HCT116 (cell line): ENCODE measurements around the gene KSR2. TPM values are rescaled to one million over a fixed set of nuclear protein-coding genes. Genes with fewer than 3 reads are reported as not detected.

ENCODE experiments used
- ATAC-seq: fragments of 200-7000 bp; cut with Tn5 transposase; 2 replicates; pipeline ENCODE4 v1.9.1; 2020; ENCODE audit warnings: mild to moderate bottlenecking, moderate library complexity
- BruUV-seq: library from RNA; stranded (reverse); fragments of 400-500 nt; replicated peaks from 2 replicates; lab custom pipeline; 2021; lab: Mats Ljungman, UMichigan
- CTCF ChIA-PET: fragments of 300-600 bp; sonication (Branson Sonifier 250); formaldehyde crosslinking; loops from one replicate; lab custom pipeline; 2021; ENCODE audit warnings: antibody characterized with exemption; lab: Charles Lee
- POLR2A ChIA-PET: fragments of 300-600, 350-600 bp; sonication (Branson Sonifier 250); formaldehyde crosslinking; loops from one replicate; lab custom pipeline; 2021; ENCODE audit warnings: antibody characterized with exemption; lab: Charles Lee
- RAD21 ChIA-PET, 2 experiments: fragments of 300-600 bp; sonication (Branson Sonifier 250); formaldehyde crosslinking; loops; one replicate each; lab custom pipeline; 2023; ENCODE audit warnings: low total read pairs in 2 of 2; ENCODE audit not compliant: uncharacterized antibody in 2 of 2, unreplicated experiment in 2 of 2, low non-redundant PET in 1 of 2; lab: Charles Lee
- DNase-seq: peaks from one replicate; pipeline ENCODE4 v3.0.0-alpha.2; 2010; ENCODE audit warnings: low read depth, low spot score
- H2AFZ ChIP-seq: fragments of 200-600 bp; shearing (Covaris generic), sonication (generic); 2 replicates; pipeline ENCODE4 v1.6.1; 2017; ENCODE audit warnings: low read depth, mixed run types, mixed read lengths, antibody characterized with exemption, low read length; ENCODE audit not compliant: poor library complexity, severe bottlenecking
- H3K27ac ChIP-seq: 2 replicates; pipeline ENCODE4 v1.5.1; 2012; ENCODE audit warnings: low read depth, low read length
- H3K27me3 ChIP-seq: fragments of 200-600 bp; sonication (generic); 2 replicates; pipeline ENCODE4 v1.6.1; 2016; ENCODE audit warnings: mixed run types, low read length, mixed read lengths; ENCODE audit not compliant: insufficient read depth
- H3K36me3 ChIP-seq, 2 experiments: fragments of 200-500 bp in 1 of 2; fragments of 200-600 bp in 1 of 2; sonication (Bioruptor generic) in 1 of 2; sonication (generic) in 1 of 2; 2 replicates each; pipeline versions ENCODE4 v1.5.1 to v1.6.1; 2014 to 2016; ENCODE audit warnings: low read length in 2 of 2, inconsistent platforms in 1 of 2, mixed read lengths in 1 of 2, mixed run types in 1 of 2; ENCODE audit not compliant: insufficient read depth in 2 of 2, control insufficient read depth in 1 of 2
- H3K4me1 ChIP-seq, 2 experiments: fragments of 200-600 bp in 1 of 2; sonication (generic) in 1 of 2; 2 replicates each; pipeline versions ENCODE4 v1.5.1 to v1.6.1; 2012 to 2017; ENCODE audit warnings: low read length in 2 of 2, inconsistent platforms in 1 of 2, mild to moderate bottlenecking in 1 of 2, mixed read lengths in 1 of 2, mixed run types in 1 of 2, moderate library complexity in 1 of 2; ENCODE audit not compliant: insufficient read depth in 2 of 2, control insufficient read depth in 1 of 2
- H3K4me2 ChIP-seq: fragments of 200-600 bp; sonication (generic); 2 replicates; pipeline ENCODE4 v1.6.1; 2017; ENCODE audit warnings: mixed run types, low read length, mixed read lengths
- H3K4me3 ChIP-seq, 2 experiments: fragments of 200-600 bp in 1 of 2; sonication (generic) in 1 of 2; replicated peaks in 1 of 2; 2 replicates each; pipeline ENCODE4 v1.5.1; 2011 to 2016; ENCODE audit warnings: low read length in 2 of 2, control low read depth in 1 of 2, low read depth in 1 of 2, mild to moderate bottlenecking in 1 of 2, mixed read lengths in 1 of 2, mixed run types in 1 of 2
- H3K79me2 ChIP-seq: fragments of 200-600 bp; sonication (generic); 2 replicates; pipeline ENCODE4 v1.6.1; 2017; ENCODE audit warnings: mild to moderate bottlenecking, mixed run types, low read length, moderate library complexity, mixed read lengths; ENCODE audit not compliant: insufficient read depth
- H3K9ac ChIP-seq: fragments of 200-600 bp; sonication (generic); 2 replicates; pipeline ENCODE4 v1.6.1; 2016; ENCODE audit warnings: low read length, mixed read lengths
- H3K9me2 ChIP-seq: fragments of 200-600 bp; sonication (generic), shearing (Covaris generic); 2 replicates; pipeline ENCODE4 v1.6.1; 2017; ENCODE audit warnings: mixed run types, mild to moderate bottlenecking, moderate library complexity; ENCODE audit not compliant: insufficient read depth
- H3K9me3 ChIP-seq, 2 experiments: fragments of 200-500 bp in 1 of 2; fragments of 200-600 bp in 1 of 2; sonication (Bioruptor generic) in 1 of 2; sonication (generic) in 1 of 2; 2 replicates each; pipeline ENCODE4 v1.6.1; 2014 to 2017; ENCODE audit warnings: low read length in 2 of 2, mixed read lengths in 2 of 2, inconsistent platforms in 1 of 2, low read depth in 1 of 2, mild to moderate bottlenecking in 1 of 2, mixed run types in 1 of 2, moderate library complexity in 1 of 2; ENCODE audit not compliant: control insufficient read depth in 1 of 2, insufficient read depth in 1 of 2
- H4K20me1 ChIP-seq: fragments of 200-600 bp; sonication (generic), shearing (Covaris generic); 2 replicates; pipeline ENCODE4 v1.6.1; 2017; ENCODE audit warnings: mixed run types, mild to moderate bottlenecking, moderate library complexity; ENCODE audit not compliant: insufficient read depth
- CBX3 ChIP-seq: IDR thresholded peaks from 2 replicates; pipeline ENCODE4 v1.6.1; 2012; ENCODE audit warnings: low read depth
- ELF1 ChIP-seq: IDR thresholded peaks from 2 replicates; pipeline ENCODE4 v1.6.1; 2012; ENCODE audit warnings: low read depth, borderline replicate concordance
- EZH2 ChIP-seq: fragments of 200-600 bp; sonication (generic); IDR thresholded peaks from 2 replicates; pipeline ENCODE4 v1.6.1; 2017; ENCODE audit warnings: antibody characterized with exemption, mixed run types
- EZH2phosphoT487 ChIP-seq: fragments of 200-600 bp; IDR thresholded peaks from 2 replicates; pipeline ENCODE4 v1.6.1; 2018; ENCODE audit warnings: antibody characterized with exemption, borderline replicate concordance
- JUND ChIP-seq: IDR thresholded peaks from 2 replicates; pipeline ENCODE4 v1.6.1; 2012
- POLR2A ChIP-seq: IDR thresholded peaks from 2 replicates; pipeline ENCODE4 v1.7.0; 2011; ENCODE audit warnings: borderline replicate concordance; ENCODE audit not compliant: insufficient read depth, insufficient read length; ENCODE audit errors: extremely low read depth
- POLR2AphosphoS5 ChIP-seq: IDR thresholded peaks from 2 replicates; pipeline ENCODE4 v1.6.1; 2011; ENCODE audit warnings: mild to moderate bottlenecking, low read depth, low read length, moderate library complexity
- SP1 ChIP-seq: IDR thresholded peaks from 2 replicates; pipeline ENCODE4 v1.6.1; 2012; ENCODE audit warnings: low read depth
- TCF7L2 ChIP-seq: IDR thresholded peaks from 2 replicates; pipeline ENCODE4 v1.7.0; 2011; ENCODE audit warnings: borderline replicate concordance, inconsistent platforms; ENCODE audit not compliant: insufficient read depth, insufficient read length; ENCODE audit errors: extremely low read depth
- ZFX ChIP-seq: fragments of 450-650 bp; IDR thresholded peaks from 2 replicates; pipeline ENCODE4 v1.6.1; 2017
- ZNF274 ChIP-seq: fragments of 200-500 bp; sonication (Bioruptor generic); IDR thresholded peaks from 2 replicates; pipeline ENCODE4 v1.6.1; 2014; ENCODE audit warnings: mild to moderate bottlenecking, low read depth, low read length, inconsistent platforms
- intact Hi-C: fragments of 100-400 bp; cut with micrococcal nuclease; formaldehyde crosslinking; loops from 2 replicates; pipeline ENCODE4 v1.10.0; 2022
- total RNA-seq: library from RNA; stranded (reverse); gene quantifications from one replicate; pipeline ENCODE4 v1.2.1, GENCODE V29; 2021; ENCODE audit not compliant: unreplicated experiment
- TF ChIP-seq, protein P1 (sequence below): IDR thresholded peaks from 2 replicates; pipeline ENCODE4 v1.6.1; 2012

The KSR2 gene
- total RNA-seq, 1 experiment from 2014 or later, result 10.1 TPM

DNA sequence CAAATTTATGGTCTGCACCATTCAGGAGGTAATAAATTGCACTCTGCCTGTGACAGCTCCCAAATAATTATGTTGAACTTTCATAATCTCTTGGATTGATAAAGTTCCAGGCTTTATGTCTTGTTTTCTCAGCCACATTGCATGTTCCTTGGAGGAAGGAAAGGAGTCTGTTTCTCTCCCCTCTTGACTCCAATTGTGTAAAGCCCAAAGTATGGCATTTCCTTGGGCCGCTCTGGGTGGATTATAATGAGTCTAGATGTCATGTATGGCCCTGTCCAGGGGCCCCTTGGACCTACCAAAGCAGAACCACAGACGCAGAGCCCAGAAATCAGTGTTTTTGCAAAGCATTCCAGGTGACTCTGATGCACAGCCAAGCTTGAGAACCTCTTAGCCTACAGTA lies 160.8 kb downstream of the KSR2 start:
- TF ChIP-seq JUND (no peak), CBX3 (no peak), EZH2 (no peak), SP1 (no peak), POLR2A (no peak), ZFX (no peak), ELF1 (no peak)
- TF ChIP-seq, protein P1, sequence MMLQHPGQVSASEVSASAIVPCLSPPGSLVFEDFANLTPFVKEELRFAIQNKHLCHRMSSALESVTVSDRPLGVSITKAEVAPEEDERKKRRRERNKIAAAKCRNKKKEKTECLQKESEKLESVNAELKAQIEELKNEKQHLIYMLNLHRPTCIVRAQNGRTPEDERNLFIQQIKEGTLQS, result no peak
- TF ChIP-seq, all 23 proteins: peak for 0
- no peak overlapping the region for H2AFZ ChIP-seq
- no peak for DNase-seq
- no peaks in the 10 kb centered on the region for H3K27me3 ChIP-seq
- H3K4me1 ChIP-seq, result no peaks in the 10 kb centered on the region
- no peaks in the 10 kb centered on the region for H4K20me1 ChIP-seq
- no TSS peak for BruUV-seq
- H3K27ac ChIP-seq, result no peak overlapping the region
- ATAC-seq, result no peak
- no peaks in the 10 kb centered on the region for H3K9me2 ChIP-seq
- H3K9ac ChIP-seq, result no peak overlapping the region
- ChIA-PET CTCF (no interaction called here), RAD21 (no interaction called here), POLR2A (no interaction called here)
- intact Hi-C loops, result no loop called here
- no peak overlapping the region for H3K4me2 ChIP-seq
- no peaks in the 10 kb centered on the region for H3K9me3 ChIP-seq
- H3K36me3 ChIP-seq, result no peaks in the 10 kb centered on the region
- no peaks in the 10 kb centered on the region for H3K79me2 ChIP-seq
- H3K4me3 ChIP-seq, result no peak overlapping the region

- RAD21 ChIA-PET, result no interaction called here
- CTCF ChIA-PET, result no interaction called here
Observed at GRCh38 chr12:117807355-117807754, 161.4 kb downstream of the KSR2 start.

More at GRCh38 chr12:117807355-117807754, 161.4 kb downstream of the KSR2 start:
- no peak overlapping the region for H2AFZ ChIP-seq
- no peaks in the 10 kb centered on the region for H3K36me3 ChIP-seq
- no peak overlapping the region for H3K4me3 ChIP-seq
- no peak overlapping the region for H3K27ac ChIP-seq
- H3K9ac ChIP-seq, result no peak overlapping the region
- H4K20me1 ChIP-seq, result no peaks in the 10 kb centered on the region
- H3K79me2 ChIP-seq, result no peaks in the 10 kb centered on the region
- no peaks in the 10 kb centered on the region for H3K9me3 ChIP-seq
- TF ChIP-seq ZNF274 (no peak), CBX3 (no peak), EZH2phosphoT487 (no peak), TCF7L2 (no peak), POLR2AphosphoS5 (no peak), EZH2 (no peak), POLR2A (no peak)
- no peaks in the 10 kb centered on the region for H3K4me1 ChIP-seq
- intact Hi-C loops, result no loop called here
- H3K27me3 ChIP-seq, result no peaks in the 10 kb centered on the region
- POLR2A ChIA-PET, result no interaction called here
- H3K9me2 ChIP-seq, result no peaks in the 10 kb centered on the region
- no TSS peak for BruUV-seq
- no peak overlapping the region for H3K4me2 ChIP-seq
- no peak for ATAC-seq
- no peak for DNase-seq
